Erythroblast (primary cell): ENCODE results near the gene BOK.
"Not testable (repeated sequence)": the region's sequence is repeated elsewhere in the genome, so short reads cannot be mapped to it uniquely, and the experiment has no call there.

Source experiments
- DNase-seq, 2 experiments: peaks; one replicate each; lab custom pipeline; 2025; lab: John Stamatoyannopoulos, UW
- GATA1 ChIP-seq: IDR thresholded peaks from 2 replicates; pipeline ENCODE4 v1.6.1; 2011; ENCODE audit warnings: low read depth, mild to moderate bottlenecking, control low read depth, low read length, moderate library complexity
- POLR2A ChIP-seq: IDR thresholded peaks from 2 replicates; pipeline ENCODE4 v1.6.1; 2011; ENCODE audit warnings: mild to moderate bottlenecking, low read length

BOK gene

GRCh38 chr2:241558532-241559322, at the start of gene BOK:
BOK (plus strand) TSS chr2:241558745; CDS start chr2:241559484, 739 bp downstream.
- peak in 1 of 2 experiments; percentile 26 for DNase-seq
- TF ChIP-seq GATA1 (no peak), POLR2A (no peak)

- TF ChIP-seq GATA1 (no peak), POLR2A (no peak)
- DNase-seq, result no peak
Measured at GRCh38 chr2:241509155-241509784, 49.3 kb upstream of the BOK start.

DNA sequence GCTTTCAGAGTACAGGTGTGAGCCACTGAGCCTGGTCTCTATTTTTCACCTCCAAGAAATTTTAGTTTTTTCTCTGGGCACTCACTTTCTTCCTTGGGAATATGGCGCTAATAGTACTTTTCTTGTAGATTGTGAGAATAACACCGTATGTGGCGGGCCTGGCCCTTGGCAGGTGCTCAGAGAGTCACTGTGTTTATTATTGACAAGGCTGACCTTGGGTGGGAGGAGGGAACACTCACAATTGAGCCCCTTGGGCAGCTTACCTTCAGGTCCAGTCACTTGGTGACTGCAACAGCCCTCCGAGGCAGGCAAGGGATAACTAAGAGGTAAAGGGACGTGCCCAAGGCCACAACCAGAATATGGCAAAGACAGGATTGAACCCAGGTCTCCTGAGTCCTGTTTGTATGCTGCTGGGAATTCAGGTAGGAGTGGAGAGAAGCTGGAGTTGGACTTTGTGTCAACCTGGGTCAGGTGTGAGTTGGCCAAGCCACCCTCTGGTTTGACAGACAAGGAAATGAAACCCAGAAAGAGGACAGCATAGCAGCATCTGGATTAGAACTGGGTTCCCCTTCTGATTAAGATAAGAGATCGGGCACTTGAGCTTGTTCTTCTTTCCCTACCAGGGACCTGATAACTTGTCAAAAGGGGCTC, 47.3 kb upstream of the BOK start:
- DNase-seq, result no peak
- TF ChIP-seq POLR2A, result no peak
- TF ChIP-seq GATA1, result no peak

DNA sequence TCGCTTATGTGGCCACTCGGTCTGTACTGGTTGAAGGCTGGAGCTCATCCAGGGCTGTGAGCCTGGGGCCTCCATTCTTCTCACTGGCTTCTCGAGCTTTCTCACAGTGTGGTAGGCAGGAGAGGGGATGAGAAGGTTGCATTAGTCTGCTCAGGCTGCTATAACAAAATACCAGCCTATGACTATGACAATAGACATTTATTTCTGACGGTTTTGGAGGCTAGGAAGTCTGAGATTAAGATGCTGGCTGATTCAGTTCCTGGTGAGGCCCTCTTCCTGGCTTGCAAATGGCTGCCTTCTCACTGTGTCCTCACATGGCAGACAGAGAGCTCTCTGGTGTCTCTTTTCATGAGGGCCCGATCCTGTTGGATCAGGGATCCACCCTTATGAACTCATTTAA, 44.0 kb upstream of the BOK start:
- no peak for DNase-seq
- TF ChIP-seq GATA1 (no peak), POLR2A (no peak)

GRCh38 chr2:241514986-241515737, 43.4 kb upstream of the BOK start:
- TF ChIP-seq POLR2A (no peak), GATA1 (no peak)
- DNase-seq, result no peak

GRCh38 chr2:241516520-241516965, 42.0 kb upstream of the BOK start:
- TF ChIP-seq GATA1, result no peak
- DNase-seq, result peak; percentile 43 to 60

DNA sequence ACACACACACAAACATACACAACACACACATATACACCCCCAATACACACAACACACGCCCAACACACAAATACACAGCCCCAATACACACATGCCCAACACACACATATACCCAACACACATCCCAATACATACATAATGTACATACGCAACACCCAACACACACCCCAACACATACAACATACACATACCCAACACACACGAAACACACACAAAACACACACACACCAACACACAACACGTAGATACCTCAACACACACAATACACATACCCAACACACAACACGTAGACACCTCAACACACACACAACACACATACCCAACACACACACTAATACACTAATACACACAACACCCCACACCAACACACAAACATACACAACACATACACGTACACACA, 41.2 kb upstream of the BOK start:
- DNase-seq, result peak in 1 of 2 experiments; percentile 40
- TF ChIP-seq POLR2A, result no peak
- TF ChIP-seq GATA1, result no peak

DNA sequence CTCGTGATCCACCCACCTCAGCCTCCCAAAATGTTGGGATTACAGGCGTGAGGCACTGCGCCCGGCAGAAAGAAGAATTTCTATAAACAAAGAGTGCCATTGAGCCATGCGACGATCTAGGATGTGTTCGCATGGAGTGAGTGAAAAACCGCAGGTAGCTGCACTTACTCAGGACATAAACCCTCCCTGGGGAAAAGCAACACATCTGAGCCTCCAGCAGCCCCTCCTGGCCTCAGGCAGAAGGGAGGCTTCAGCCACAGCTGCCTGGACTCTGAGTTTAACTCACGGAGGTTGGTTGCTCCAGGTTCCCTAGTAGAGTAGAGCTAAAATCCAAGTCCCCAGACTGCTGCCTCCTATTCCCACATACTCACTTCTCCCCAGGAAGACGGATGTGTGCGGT, 38.9 kb upstream of the BOK start:
- no peak for DNase-seq
- TF ChIP-seq POLR2A (no peak), GATA1 (no peak)

DNA sequence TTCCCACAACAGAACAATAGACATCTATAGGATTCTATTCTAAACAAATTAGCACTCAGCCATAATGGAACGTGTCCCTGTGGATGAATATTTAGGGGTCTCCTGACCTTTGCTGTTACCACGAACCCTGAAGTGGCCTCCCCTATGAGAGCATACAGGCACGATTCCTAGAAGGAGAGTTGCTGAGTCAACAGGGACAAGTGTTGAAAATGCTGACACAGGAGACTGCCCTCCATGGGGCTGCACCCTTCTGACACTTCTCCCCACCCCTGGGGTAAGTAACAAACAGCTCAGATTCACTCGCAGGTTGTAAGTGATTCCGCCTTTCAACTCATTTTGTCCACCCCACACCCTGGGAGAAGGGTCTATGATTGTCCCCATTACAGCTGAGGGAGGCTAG, 36.1 kb upstream of the BOK start:
- TF ChIP-seq POLR2A (no peak), GATA1 (no peak)
- DNase-seq, result no peak

DNA sequence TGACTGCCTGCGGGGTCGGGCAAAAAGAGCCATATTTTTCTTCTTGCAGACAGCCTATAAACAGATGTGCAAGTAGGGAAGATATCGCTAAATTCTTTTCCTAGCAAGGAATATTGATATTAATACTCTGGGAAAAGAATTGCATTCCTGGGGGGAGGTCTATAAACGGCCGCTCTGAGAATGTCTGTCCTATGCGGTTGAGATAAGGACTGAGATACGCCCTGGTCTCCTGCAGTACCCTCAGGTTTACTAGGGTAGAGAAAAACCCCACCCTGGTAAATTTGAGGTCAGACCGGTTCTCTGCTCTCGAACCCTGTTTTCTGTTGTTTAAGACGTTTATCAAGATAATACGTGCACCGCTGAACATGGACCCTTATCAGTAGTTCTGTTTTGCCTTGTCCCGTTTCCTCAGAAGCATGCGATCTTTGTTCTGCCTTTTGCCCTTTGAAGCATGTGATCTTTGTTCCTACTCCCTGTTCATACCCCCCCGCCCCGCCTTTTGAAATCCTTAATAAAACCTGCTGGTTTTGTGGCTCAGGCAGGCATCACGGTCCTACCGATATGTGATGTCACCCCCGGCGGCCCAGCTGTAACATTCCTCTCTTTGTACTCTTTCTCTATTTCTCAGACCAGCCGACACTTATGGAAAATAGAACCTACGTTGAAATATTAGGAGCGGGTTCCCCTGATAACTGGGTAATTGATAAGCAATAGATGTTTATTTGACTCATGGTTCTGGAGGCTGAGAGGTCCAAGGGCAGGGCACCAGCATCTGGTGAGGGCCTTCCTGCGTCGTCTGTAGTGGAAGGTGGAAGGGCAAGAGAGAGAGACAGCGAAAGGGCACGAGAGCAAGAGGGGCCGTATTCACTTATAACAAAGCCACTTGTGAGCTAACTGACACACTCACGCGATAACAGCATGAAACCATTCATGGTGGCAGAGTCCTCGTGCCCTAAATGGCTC, 32.4 kb upstream of the BOK start:
- not testable (repeated sequence) for DNase-seq

- no peak for TF ChIP-seq POLR2A
- no peak for TF ChIP-seq GATA1
- DNase-seq, result no peak
Measured at GRCh38 chr2:241530571-241530970, 28.0 kb upstream of the BOK start.

- no peak for DNase-seq
- TF ChIP-seq POLR2A, result no peak
- TF ChIP-seq GATA1, result no peak
Measured at GRCh38 chr2:241531161-241531722, 27.3 kb upstream of the BOK start.

DNA sequence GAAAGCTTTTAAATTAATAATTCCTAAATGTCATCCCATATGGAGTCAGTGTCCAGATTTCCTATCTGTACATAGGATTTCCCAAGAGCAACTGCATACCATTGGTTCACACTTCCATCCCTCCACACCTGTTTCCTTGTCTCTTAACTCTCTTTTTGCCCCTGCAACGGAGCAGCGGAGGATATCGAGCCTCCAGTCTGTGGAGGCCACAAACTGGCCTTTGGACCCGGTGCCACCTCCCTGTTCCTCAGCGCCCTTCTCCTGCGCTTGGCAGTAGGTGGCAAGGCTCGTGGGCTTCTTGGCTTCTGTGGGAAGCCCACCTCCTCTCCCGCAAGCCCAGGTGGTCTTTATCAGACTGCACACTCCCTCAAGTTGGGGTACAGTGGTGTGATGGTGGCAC, 26.4 kb upstream of the BOK start:
- DNase-seq, result no peak
- no peak for TF ChIP-seq POLR2A
- TF ChIP-seq GATA1, result no peak
